ENCODE measurements around the gene CPM.

CPM gene

DNA sequence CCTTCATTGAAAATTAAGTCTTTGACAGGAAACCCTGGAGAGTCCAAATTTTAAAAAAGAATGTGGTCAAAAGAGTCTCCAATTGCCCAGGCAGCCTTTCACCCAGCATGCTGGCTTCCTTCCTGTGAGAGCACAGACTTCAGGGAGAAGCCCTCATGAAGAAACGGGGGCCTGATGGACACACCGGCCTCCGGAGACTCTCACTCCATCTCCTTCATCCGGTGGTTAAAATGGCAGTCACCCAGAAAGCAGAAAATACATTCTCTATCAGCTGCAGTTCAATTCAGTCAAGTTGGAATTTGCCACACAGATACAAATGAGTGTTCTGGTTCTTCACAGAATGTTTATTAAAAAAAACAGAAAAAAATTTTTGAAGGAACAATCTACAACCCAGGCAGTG lies 56.5 kb downstream of the CPM start:
- no peak for DNase-seq

DNA sequence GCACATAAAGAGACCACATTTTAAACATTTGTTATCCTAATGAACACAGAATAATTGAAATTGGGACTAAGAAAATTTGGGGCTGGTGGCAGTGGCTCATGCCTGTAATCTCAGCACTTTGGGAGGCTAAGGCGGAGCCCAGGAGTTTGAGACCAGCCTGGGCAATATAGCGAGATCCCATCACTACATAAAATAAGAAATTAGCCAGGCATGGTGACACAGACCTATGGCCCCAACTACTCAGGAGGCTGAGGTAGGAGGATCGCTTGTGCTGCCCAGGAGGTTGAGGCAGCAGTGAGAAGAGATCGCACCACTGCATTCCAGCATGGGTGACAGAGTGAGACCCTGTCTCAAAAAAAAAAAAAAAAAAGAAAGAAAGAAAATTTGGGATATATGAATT lies 59.7 kb downstream of the CPM start:
- no peak for DNase-seq

DNA sequence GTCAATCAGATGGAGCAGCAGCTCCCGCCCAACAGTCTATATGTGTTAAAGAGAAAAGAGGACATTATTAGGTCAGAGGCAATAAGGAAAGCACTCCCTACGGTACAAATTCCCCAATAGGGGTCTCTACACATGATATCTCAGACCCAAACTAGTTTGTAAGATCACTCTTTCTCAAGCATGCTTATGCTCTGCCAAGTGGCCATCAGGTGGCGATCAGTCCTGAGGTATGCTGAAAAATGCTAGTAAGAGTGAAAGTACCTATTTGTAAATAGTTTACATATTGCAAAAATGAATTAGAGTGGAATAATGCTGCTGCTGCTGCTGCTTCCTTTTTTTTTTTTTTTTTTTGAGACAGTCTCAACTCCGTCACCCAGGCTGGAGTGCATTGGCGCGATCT lies 61.0 kb downstream of the CPM start:
- DNase-seq, result no peak

DNA sequence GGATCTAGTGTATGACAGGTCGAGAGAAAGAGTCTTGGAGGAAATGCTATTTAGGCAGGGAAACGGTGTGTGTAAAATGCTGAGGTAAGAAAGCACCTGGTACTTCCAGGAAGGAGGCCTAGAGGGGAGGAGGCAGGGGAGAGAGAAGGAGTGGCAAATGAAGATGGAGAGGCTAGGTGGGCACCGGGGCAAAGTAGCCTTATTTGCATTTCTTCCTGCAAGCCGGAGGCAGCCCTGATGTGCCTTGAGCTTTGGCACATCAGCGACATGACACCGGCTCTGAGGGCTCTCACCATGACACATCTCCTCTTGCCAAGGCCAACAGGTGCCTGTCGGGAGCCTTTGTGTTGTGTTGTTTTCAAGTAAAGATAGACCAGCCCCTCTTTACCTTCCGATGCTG lies 61.6 kb downstream of the CPM start:
- DNase-seq, result no peak

DNA sequence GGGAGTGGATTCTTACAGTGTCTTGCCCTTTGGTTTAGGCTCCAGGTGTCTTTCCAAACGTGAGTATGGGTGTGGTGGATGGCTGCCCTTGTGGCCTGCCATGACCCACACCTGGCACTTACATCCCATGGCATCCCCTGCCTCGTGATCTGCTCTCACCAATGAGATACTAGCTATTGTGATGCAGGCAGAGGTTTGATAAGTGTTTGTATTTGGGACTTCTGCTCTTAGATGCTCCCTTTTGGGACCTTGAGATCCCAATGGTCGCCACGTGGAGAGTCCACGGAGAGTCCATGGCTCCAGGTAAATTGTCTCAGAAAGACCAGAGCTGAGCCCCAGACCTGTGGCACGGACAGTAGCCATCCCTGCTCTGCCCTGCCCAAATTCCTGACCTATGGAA lies 62.5 kb downstream of the CPM start:
- no peak for DNase-seq

DNA sequence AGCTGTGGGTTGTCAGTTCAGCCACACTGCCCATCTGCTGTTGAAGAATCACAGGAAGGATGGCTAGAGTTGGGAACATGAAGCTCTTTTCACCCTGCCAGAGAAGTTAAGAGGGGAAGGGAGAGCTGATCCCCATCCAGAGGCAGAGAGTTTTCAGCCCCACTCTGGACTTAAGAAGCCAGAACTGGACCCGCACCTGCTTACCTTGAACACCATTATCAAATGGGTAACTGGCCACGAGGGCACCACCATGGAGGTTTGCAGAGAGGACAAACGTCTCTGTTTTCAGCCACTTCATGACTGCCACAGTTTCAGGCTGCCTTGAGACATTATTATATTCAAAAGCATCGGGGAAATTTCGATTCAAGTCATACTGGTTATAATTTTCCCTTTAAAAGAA lies 63.0 kb downstream of the CPM start:
- DNase-seq, result no peak

DNA sequence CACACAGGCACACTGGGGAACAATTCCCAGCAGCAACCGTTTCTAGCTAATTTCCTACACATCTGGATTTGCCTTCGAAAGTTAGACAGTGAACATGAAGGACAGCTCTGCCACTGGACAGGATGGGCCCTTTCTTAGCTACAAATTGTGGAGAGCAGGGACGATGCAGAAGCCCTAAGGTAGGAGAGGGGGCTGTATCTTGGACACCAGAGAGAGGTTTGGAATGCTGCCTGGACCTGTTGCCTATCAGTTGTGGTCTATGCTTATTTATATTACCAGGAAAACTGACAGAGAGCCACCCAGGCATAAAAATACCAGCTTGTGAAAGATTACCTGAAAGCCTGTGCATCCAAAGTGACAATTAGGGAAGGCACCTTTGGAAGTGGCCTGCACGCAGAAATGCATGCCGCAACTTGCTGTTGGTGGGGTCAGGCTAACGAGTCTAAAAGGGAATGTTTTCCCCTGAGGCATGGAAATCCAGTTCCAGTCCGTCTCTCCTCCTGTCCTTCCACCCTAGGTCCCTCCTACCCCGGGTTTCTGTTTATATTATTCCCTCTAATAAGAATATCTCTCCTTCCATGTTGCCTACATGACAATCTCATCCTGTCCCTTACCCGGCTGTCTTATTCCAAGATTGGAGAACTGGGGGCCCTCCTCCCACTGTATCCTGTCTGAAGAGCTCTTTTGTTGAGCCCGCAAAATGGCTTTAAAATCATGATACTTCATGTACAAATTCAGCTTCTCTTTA lies 64.8 kb downstream of the CPM start:
- no peak for DNase-seq

DNA sequence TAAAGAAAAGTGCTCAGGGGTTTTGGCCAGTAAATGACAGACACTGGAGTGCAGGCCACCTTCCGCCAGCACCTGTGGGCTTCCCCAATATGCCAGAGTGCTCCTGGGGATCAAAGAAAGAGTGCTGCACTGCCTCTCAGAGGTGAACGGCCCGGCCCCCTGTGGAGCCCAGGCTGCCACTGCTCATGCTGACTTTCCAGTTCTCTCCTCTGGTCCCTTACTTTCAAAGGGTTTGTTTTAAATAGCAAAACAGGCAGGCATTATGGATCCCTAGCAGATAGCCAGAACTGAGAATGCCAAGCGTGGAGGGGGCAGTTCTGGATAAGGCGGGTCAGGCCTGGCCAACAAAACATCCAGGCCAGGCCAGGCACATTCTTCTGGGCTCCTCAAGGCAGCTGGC lies 65.4 kb downstream of the CPM start:
- no peak for DNase-seq

DNA sequence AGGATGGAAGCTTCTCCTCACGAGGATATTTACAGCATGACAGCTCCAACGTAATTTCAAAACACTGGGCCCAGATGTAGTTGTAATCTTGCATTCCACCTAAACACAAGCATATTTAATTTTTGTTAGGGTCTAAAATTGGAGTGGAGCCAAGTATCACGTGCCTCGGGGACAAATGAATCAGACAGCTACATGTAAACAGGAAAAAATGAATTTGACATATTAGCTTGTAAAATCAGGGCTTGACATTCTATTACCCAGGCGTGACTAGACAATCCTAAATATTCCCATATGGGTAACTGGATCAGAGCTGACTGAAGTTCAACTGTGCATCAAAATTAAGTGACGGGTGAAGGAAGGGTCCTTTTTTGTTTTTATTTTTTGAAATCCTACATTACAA lies 66.0 kb downstream of the CPM start:
- no peak for DNase-seq

DNA sequence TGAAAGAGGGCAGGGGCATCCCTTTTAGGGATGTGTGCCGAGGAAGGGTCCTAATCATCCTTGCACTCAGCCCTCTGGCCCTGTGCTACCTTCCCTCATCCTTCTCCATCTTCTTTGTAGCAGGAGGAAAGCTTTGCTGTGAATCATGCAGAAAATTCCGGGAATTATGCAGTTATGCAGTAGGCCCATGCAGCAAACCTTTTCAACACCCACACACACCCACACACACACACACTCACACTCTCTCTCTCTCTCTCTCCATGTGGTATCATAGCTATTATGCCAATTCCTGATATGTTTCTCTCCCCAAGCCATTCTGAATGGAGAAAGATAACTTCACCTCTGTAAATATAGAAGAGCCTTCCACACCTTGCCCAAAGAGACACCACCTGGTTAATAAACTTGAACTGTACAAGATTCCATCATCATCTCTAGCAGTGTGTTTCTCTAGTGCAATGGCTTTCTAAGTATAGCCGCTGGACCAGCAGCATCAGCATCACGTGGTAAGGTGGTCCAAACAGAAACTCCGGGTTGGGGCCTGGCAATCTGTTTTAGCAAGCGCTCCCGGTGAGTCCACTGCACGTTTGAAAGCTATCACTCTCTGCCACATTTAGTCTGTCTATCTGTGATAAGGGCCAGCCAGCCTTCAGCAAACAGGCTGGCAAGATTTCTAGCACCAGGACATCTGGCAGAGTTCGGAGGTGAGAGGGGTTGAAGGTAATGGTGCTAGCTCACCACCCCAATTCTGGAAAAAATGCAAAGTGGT lies 67.4 kb downstream of the CPM start:
- no peak for DNase-seq

DNA sequence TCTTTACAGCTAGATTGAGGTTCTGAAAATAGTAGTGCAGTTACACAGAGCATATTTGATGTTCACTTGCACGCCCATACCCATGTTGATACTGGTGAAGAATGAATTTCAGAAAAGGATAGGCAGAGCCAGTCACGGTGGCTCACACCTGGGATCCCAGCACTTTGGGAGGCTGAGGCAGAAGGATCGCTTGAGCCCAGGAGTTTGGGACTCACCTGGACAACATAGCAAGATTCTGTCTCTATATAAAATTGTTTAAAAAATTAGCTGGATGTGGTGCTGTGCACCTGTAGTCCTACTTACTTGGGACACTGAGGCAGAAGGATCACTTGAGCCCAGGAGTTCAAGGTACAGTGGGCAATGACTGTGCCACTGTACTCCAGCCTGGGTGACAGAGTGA lies 68.4 kb downstream of the CPM start:
- DNase-seq, result no peak

DNA sequence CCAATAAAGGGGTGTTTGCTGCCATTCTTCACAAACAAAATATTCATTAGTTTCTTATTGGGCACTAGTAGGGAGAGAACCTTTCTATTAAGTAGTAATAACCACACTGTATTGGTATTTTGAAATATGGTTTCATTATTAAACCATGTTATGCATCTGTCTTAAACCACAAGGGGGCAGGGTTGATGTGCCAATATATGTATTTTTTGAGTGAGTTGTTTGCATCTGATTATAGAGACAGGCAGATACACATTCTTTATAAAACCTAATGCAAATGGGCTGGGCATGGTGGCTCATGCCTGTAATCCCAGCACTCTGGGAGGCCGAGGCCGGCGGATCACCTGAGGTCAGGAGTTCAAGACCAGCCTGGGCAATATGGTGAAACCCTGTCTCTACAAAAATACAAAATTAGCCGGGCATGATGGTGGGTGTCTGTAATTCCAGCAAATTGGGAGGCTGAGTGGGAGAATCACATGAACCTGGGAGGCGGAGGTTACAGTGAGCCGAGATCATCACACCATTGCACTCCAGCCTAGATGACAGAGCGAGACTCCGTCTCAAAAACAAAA lies 69.0 kb downstream of the CPM start:
- DNase-seq, result peak; percentile 42

DNA sequence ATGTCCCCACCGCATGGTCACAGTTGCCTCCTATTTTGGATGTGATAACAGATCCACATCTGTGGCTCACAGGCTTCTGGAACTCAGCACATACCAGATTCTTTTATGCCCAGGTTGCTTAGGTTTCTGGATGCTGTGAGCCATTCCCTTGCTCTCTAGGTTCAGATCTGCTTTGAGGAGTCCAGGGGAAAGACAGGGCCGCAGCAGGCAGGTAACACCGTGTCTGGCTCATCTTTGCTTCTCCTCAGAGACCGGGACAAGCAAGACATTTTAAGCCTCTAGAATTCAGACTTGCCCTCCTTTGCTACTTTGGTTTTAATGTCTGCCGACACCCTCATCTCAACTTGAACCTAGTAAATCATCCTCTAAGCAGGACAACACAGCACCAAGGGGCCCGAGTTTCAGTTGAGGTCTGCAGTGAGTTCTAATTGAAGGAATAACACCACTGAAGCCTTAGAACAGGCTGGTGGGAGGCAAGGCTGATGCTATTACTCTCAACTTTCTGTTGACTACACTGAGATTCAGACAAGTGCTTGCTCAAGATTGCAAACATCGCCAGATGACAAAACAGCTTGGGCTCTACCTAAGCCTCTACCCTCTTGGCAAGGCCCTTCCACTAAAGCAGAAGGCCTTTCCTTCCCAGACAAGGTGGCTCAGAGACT lies 69.7 kb downstream of the CPM start:
- no peak for DNase-seq

DNA sequence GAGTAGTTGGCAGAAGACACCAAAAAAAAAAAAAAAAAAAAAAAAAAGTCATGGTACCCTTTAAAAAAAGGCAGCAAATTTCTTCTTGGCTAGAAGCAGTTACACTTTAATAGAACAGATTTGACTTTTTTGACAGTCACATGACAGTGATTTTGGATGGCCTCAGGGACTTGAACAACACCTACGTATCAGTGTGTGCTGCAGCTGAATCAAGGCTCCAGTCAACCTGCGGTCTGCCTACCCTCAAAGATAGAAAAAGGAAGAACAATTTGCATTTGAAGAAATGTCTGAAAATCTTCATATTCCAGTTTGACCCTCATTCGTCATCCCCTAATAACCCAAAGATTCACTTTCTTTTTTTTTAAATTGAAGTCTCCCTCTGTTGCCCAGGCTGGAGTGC lies 71.1 kb downstream of the CPM start:
- DNase-seq, result no peak

DNA sequence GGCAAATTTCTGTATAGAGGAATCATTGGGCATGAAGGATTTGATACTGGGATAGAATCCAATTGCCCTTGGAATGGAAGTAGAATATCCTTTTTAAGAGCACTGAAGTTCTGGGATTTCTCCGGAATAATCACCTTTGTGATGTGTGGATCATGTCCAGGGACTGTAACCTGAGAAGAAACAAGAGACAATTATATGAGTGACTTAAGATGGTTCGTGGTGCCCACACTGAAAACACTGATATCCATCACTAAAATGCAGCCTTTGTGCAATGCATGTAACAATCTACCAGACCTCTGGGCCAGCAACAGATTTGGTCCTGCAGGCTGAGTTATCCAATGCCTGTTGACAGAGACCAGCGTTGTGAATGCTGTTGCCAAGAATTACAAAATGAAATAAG lies 76.5 kb downstream of the CPM start:
- DNase-seq, result no peak

DNA sequence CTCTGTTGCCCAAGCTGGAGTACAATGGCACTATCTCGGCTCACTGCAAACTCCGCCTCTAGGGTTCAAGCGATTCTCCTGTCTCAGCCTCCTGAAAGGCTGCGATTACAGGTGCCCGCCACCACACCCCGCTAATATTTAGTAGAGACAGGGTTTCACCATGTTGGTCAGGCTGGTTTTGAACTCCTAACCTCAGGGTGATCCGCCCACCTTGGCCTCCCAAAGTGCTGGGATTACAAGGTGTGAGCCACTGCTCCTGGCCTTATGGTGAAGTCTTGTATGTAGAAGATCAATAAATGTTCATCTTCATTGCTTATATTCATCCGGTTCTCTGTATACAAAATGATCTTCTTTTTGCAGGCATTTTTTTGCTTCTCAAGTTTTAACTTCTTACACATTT lies 77.2 kb downstream of the CPM start:
- DNase-seq, result no peak

DNA sequence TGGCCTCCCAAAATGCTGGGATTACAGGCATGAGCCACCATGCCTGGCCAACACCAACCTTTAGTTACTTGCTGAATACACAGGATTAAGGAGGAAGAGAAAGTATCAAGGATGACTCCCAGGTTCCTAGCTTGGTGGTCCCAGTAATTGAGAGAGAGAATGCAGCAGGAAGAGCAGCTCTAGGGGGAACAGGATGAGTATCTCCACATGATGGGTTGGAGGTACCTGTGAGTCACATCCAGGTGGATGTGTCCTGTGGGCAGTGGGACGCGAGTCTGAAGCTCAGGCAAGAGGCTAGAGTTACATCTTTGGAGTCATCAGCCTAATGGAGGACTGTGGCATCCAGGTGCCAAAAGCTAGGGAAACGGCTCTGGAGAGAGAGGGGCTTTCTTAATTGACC lies 77.9 kb downstream of the CPM start:
- no peak for DNase-seq

DNA sequence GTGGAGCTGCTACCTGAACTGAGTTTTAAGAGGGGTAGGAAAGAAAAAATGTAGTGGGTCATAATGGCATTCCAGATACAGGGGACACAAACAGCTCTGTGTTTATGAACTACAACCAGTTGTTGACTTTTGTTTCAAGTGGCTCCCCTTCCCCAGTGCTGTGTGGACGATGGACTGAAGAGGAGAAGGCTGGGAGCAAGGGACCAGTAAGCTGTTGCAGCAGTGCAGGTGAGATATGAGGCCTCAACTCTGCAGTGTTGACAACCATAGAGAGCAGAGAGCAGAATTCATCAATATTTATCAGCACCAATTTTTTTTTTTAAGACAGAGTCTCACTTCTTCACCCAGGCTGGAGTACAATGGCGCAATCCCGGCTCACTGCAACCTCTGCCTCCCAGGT lies 78.4 kb downstream of the CPM start:
- no peak for DNase-seq

DNA sequence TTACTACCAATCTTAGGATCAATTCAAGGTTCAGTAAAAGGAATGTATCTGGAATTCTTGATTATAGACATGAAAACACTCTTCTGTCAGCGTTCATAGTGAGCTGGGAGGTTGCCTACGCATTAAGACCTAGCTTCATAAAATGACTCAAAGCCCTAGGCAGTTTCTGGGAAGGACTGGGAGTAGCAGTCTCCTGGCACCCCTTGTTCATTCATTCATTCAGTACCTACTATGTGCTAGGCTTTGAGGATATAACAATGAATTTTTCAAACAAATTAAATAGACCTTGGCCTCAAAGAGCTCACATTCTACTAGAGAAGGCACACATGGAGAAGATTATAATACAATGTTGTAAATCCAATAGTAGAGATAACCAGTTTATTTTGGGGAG lies 78.9 kb downstream of the CPM start:
- no peak for DNase-seq

DNA sequence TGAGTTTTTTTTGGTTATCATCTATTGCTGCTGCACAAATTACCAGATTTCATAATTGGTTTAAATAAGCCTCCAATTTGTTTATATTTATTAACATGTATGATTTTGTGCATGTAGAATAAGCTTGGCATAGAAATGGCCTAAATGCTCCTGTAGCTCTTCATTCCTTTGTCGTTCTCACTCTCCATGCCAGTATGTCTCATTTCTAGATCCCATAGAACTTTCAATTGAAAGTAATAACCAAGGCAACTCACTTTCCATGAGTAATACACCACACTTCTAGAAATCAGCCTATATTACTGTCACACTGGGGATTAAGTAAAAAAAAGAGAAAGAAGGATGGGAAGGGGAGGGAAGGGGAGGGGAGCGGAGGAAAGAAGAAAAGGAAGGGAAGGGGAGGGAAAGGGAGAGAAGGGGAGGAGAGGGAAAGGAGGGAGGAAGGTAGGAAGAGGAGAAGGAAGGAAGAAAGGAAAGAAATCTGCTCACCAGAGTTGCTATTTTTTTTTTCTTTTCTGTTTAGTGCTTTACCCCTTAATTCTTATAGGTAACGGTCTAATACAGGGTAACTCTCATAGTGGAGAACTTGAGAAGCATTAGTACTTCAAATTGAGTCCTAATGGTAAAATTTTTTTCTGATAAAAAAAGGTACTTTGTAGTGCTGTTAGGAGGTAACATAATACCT lies 79.4 kb downstream of the CPM start:
- DNase-seq, result no peak

DNA sequence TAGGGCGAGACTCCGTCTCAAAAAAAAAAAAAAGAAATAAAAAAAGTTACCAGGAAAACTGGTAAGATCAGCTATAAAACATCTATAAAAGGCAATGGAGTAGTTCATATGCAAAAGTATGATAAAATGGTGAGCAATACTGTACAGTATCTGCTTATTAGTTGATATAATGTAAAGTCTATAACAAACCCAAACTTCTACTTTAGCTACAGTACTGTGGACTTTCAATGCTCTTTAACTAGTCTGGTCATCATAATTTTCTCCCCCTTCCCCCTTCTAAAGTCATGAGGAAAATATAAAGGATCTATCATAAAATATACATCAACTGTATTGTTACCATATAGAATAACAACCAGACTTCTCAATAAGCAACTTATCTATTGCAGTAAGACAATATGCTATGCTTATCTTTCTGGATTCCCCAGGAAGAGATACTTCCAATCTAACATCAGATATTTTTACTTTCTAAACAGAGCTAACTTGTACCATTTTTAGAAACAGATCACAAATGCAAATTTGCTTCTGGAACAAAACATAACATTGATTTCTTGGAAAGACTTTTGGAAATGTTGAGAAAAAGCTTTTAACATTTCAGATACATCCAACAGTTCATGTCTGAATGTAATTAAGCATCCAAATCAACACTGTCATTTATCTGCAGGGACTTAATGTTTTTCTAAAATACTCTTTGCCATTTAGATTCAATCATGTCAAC lies 81.2 kb downstream of the CPM start:
- no peak for DNase-seq

DNA sequence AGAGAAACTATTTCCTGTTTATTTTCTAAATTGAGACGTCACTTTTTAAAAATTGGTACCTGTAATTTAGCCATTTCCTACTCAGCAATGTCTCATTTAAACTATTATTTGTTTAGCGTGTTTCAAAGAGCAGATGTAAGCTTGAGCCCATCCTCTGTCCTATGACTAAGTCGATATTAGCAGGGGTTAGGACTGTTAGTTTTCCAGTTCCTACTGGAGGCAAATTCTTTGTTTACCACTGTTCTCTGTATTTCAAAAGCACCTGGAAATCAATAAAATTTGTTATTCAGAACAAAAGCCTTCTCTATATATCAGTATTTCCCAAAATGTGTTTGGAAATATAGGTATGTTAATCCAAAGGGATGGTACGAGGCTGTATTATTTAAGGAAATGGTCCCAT lies 82.6 kb downstream of the CPM start:
- DNase-seq, result no peak

DNA sequence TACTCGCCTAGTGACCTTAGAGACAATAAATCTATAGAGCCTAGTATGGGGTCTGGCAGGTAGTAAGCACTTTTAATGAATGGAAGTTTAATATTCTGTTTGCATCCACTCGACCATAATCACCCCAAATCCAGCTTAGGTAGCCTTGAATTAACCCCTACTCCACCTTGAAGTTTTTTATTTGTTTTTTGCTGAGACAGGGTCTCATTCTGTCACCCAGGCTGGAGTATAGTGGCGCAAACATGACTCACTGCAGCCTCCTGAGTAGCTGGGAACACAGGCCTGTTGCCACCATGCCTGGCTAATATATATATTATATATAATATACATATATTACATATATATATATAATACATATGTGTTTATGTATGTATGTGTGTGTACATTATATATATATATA lies 86.2 kb downstream of the CPM start:
- DNase-seq, result no peak
